ENCODE results near the gene YEATS2.

Gene YEATS2

DNA sequence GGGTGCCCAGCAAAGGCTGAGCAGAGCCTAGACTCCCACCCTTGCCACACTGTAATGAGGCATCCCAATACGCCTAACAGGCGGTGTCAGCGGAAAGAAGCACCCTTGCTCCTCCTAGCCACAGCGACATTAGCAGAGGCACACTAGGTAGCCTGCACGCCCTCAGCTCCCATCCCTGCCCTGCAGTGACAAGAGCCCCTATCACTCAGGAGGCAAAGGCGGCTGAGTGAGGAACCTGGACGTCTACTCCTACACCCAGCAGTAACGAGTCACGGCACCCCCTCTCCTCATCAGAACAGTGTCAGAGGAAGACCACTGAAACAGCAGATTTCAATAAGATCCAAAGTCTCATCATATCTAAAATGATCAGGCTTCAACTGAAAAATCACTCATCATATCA, 139.8 kb downstream of the YEATS2 start:
- no peak for DNase-seq (ENCODE audit: low spot score)

DNA sequence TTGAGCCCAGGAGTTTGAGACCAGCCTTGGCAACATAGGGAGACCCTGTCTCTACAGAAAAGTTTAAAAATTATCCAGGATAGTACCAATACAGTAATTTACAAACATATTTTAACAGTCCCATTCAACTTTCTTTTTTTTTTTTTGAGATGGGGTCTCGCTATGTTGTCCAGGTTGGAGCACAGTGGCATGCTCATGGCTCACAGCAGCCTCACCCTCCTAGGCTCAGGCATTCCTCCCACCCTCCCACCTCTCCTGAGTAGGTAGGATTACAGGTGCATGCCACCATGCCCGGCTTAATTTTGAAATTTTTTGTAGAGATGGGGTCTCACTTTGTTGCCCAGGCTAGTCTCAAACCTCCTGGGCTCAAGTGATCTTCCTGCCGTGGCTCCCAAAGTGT, 140.3 kb downstream of the YEATS2 start:
- no peak for DNase-seq (ENCODE audit: low spot score)

DNA sequence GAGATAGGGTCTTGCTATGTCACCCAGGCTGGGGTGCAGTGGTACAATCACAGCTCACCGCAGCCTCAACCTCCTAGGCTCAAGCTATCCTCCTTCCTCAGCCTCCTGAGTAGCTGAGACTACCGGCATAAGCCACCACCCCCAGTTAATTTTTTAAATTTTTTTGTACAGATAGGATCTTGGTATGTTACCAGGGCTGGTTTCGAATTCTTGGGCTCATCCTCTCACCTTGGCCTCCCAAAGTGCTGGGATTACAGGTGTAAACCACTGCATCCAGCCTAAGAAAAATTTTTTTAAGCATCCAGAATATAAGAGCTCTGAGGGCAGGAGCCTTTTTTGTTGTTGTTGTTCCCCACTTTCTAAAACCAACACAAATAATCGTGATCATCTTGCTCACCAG, 142.2 kb downstream of the YEATS2 start:
- no peak for DNase-seq (ENCODE audit: low spot score)

DNA sequence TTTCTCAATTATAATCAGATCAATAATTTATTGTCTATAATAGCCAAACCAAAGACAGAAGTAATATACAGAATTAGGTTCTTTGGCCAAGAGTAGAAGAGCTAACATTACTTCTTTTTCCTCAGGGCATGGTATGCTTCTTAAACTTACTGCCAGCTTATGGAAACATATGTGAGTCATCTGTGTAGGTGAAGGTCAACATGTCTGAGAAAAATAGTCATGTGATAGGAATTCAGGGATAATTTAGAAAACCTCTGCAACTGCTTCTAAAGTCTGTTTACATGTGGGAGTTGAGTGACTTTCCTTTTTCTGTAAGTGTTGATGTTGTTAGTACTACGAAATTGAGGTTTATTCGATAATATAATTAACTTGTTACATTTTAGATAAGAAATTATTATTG, 147.0 kb downstream of the YEATS2 start:
- DNase-seq (ENCODE audit: low spot score), result peak; percentile 54

DNA sequence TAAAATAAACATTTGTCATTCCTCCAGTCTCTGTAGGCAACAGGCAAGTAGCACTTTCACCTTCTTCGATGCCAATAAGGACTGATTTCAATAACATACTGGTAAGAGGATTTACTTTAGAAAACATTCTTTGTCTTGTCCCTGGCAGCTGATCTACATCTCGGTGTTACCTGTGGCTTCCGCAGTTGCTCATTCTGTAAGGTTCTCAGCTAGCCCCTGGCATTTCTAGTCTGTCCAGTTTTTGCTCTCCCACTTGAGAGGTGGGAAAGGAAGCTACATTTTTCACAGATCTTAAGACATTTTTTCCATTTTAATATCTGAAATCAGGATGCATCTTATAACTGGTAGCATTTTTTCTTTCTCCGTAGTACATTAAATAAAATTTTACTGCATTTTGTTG, 147.5 kb downstream of the YEATS2 start:
- no peak for DNase-seq (ENCODE audit: low spot score)

DNA sequence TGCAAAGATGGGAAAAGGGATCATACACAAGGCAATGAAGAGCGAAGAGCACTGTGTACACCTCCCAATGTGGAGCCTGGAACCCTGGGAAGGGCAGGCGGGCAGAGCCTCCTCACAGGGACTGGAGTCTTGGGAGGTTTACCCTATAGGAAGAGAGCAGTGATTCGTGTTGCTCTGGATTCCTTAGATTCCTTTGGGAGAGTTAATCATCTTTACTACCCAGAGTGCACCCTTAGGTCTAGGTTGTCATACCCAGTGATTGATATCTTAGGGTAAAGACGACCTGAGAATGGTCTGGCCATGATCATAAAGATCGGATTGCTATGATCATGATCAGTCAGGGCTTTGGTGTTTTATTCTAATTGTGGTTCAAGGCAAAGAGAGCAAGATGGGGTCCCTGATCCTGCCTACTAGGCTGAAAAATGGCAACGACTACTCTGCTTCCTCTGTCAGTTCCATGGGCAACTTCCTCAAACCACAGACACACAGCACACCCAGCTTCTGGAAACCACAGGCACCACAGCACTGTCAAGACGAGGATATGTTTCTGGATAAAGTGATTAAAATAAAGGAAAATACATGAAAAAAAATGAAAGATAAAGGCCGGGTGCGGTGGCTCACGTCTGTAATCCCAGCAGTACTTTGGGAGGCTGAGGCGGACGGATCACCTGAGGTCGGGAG, 148.2 kb downstream of the YEATS2 start:
- DNase-seq (ENCODE audit: low spot score), result no peak

DNA sequence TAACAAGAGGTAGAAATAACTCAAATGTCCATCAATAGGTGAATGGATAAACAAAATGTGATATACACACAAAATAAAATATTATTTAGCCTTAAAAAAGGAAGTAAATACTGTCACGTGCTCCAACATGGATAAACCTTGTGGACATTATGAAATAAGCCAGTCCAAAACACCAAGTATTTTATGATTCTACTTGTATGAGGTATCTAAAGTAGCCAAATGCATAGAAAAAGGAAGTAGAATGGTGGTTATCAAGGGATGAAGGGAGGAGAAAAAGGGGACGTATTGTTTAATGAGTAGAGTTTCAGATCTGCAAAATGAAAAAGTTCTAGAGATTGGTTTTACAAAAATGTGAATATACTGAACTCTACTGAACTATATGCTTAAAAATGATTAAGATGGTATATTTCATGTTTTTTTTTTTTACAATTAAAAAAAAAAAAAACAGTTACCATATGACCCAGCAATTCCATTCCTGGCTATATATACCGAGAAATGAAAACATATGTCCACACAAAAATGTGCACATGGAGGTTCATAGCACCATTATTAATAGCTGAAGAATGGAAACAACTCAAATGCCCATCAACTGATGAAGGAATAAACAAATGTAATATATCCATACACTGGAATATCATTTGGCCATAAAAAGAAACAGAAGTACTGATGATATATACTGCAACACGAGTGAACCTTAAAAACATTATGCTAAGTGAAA, 156.9 kb downstream of the YEATS2 start:
- DNase-seq (ENCODE audit: low spot score), result no peak

DNA sequence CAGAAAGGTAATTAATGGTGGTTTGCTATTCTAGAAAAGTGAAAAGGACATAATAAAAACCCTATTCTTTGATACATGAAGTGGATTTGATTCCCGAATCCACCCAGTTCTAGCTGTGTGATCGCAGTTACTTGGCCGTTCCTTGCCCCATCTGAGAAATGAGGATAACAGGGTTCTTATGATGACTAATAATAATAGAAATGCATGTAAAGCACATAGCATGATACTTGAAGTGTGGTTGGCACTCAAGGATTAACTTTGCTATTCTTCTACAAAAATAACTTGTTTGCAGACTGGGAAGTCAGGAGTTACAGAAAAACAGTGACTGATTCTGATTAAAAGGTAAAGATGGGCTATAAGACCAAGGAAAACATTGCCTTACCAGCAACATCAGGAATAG, 160.3 kb downstream of the YEATS2 start:
- DNase-seq (ENCODE audit: low spot score), result peak; percentile 6

Data from hepatic stellate cell (primary cell).